Measurements from ENCODE around the gene DNLZ.

DNA sequence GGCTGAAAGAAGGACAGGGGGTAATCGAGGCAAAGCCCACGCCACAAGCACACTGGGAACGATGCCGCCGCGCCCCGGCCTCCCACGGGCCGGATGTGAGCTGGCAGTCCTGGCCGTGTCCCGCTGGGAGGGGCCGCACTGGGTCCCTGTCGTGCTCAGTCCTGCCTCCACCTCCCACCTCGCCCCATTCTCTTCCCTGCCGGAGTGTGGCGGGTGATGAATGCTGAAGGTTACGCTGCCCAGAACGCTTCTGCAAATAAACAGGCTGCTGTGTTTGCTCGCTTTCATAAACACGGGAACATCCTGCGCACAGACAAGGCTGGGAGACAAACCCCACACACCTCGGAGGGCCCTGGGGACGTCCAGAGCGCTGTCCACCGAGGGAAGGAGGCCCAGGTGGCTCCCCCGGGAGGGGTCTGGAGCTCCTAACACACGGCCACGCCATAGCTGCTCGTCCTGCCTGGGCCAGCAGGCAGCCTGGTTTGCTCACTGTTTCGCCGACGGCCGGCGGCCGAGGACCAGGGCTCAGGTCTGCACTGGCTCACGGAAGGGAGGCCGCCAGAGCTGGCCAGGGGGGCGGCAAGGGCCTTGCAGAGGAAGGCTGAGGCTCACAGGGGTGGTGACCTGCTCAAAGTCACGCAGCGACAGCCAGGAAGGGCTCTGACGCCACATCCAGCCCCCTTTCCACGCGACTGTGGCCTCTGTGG, 2.3 kb downstream of the DNLZ start:
- TF ChIP-seq, protein P1, sequence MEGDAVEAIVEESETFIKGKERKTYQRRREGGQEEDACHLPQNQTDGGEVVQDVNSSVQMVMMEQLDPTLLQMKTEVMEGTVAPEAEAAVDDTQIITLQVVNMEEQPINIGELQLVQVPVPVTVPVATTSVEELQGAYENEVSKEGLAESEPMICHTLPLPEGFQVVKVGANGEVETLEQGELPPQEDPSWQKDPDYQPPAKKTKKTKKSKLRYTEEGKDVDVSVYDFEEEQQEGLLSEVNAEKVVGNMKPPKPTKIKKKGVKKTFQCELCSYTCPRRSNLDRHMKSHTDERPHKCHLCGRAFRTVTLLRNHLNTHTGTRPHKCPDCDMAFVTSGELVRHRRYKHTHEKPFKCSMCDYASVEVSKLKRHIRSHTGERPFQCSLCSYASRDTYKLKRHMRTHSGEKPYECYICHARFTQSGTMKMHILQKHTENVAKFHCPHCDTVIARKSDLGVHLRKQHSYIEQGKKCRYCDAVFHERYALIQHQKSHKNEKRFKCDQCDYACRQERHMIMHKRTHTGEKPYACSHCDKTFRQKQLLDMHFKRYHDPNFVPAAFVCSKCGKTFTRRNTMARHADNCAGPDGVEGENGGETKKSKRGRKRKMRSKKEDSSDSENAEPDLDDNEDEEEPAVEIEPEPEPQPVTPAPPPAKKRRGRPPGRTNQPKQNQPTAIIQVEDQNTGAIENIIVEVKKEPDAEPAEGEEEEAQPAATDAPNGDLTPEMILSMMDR (conservative IDR thresholded peaks at IDR 0.05; ENCODE audit: low read depth, low read length): no peak
- peak; percentile 22; the same call in 1 of the 2 replicates for TF ChIP-seq POLR2A (IDR thresholded peaks at IDR 0.05; ENCODE audit: low read depth, low read length)
- no peak for TF ChIP-seq MAFK (IDR thresholded peaks at IDR 0.05; ENCODE audit: low read depth, low read length)
- no peak for TF ChIP-seq MXI1 (IDR thresholded peaks at IDR 0.05; ENCODE audit: borderline replicate concordance, low read depth, low read length)
- TF ChIP-seq, protein P2, sequence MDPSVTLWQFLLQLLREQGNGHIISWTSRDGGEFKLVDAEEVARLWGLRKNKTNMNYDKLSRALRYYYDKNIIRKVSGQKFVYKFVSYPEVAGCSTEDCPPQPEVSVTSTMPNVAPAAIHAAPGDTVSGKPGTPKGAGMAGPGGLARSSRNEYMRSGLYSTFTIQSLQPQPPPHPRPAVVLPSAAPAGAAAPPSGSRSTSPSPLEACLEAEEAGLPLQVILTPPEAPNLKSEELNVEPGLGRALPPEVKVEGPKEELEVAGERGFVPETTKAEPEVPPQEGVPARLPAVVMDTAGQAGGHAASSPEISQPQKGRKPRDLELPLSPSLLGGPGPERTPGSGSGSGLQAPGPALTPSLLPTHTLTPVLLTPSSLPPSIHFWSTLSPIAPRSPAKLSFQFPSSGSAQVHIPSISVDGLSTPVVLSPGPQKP (IDR thresholded peaks at IDR 0.05; ENCODE audit: borderline replicate concordance, low read depth, low read length): no peak
- TF ChIP-seq RAD21 (IDR thresholded peaks at IDR 0.05; ENCODE audit: low read length): no peak
- TF ChIP-seq, protein P3, sequence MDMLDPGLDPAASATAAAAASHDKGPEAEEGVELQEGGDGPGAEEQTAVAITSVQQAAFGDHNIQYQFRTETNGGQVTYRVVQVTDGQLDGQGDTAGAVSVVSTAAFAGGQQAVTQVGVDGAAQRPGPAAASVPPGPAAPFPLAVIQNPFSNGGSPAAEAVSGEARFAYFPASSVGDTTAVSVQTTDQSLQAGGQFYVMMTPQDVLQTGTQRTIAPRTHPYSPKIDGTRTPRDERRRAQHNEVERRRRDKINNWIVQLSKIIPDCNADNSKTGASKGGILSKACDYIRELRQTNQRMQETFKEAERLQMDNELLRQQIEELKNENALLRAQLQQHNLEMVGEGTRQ (IDR thresholded peaks at IDR 0.05; ENCODE audit: low read depth, low read length): no peak; the same call in 1 of the 2 replicates
- peak; percentile 76; the same call in 1 of the 2 replicates for TF ChIP-seq MAZ (IDR thresholded peaks at IDR 0.05; ENCODE audit: borderline replicate concordance, low read depth, low read length)
- TF ChIP-seq NFE2L2 (IDR thresholded peaks at IDR 0.05; ENCODE audit: low read depth, low read length): no peak
- TF ChIP-seq CEBPB (IDR thresholded peaks at IDR 0.05; ENCODE audit: low read depth, low read length): no peak
- no peak for TF ChIP-seq CHD1 (IDR thresholded peaks at IDR 0.05; ENCODE audit: low read depth, low read length)
- no peak for TF ChIP-seq FOS (IDR thresholded peaks at IDR 0.05; ENCODE audit: low read depth, low read length)
- TF ChIP-seq BHLHE40 (IDR thresholded peaks at IDR 0.05; ENCODE audit: low read depth, low read length): peak; percentile 33; the same call in 1 of the 2 replicates
